Stimulated activated effector memory CD8-positive, alpha-beta T cell treated with anti-CD3 and anti-CD28 coated beads, Interleukin-12 subunit alpha, Interleukin-12 subunit beta, amount 100 ng/mL, for 72 hours (primary cell): Measurements from ENCODE around the gene SRD5A1.

Experiments used
- ATAC-seq: fragments of 150-1000 bp; cut with Tn5 transposase; 2 replicates; pipeline ENCODE4 v1.10.0; 2021
- DNase-seq, 2 donors: peaks; one replicate each; pipeline ENCODE4 v3.0.0; 2021 to 2022; ENCODE audit warnings: low spot score in 2 of 2
- H3K27ac Mint-ChIP-seq: one replicate; pipeline ENCODE4 v1.8.0; 2022; ENCODE audit warnings: mild to moderate bottlenecking, mixed read lengths
- H3K36me3 Mint-ChIP-seq: one replicate; pipeline ENCODE4 v1.8.0; 2022; ENCODE audit warnings: mild to moderate bottlenecking, mixed read lengths
- H3K4me1 Mint-ChIP-seq: one replicate; pipeline ENCODE4 v1.8.0; 2022; ENCODE audit warnings: mixed read lengths
- H3K4me3 Mint-ChIP-seq: one replicate; pipeline ENCODE4 v1.8.0; 2022; ENCODE audit warnings: mild to moderate bottlenecking, mixed read lengths
- H3K9me3 Mint-ChIP-seq: one replicate; pipeline ENCODE4 v1.8.0; 2022; ENCODE audit warnings: mixed read lengths

SRD5A1 gene

DNA sequence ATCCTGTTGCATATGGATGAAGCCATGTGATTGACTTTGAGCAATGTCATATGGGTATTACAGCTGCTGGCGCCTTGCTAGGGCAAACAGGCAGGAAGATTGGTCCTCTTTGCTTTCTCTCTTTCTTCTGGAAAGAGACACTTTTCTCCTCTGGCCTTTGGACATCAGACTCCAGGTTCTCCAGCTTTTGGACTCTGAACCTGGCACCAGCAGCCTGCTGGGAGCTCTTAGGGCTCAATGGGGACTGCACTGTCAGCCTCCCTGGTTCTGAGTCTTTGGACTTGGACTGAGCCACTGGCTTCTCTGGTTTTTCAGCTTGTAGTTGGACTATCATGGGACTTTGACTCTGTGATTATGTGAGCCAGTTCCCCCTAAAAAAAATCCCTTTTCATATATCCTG is 45.1 kb downstream of the SRD5A1 start:
- DNase-seq (no peak), ATAC-seq (no peak)
- H3K27ac Mint-ChIP-seq, result no peak overlapping the region
- H3K9me3 Mint-ChIP-seq, result no peaks in the 10 kb centered on the region
- H3K36me3 Mint-ChIP-seq, result no peaks in the 10 kb centered on the region
- H3K4me1 Mint-ChIP-seq, result peaks cover 6% of the 10 kb centered on the region
- H3K4me3 Mint-ChIP-seq, result no peak overlapping the region

GRCh38 chr5:6680922-6681321 is 47.7 kb downstream of the SRD5A1 start:
- DNase-seq, result no peak
- peaks cover 6% of the 10 kb centered on the region for H3K4me1 Mint-ChIP-seq
- H3K27ac Mint-ChIP-seq, result no peak overlapping the region
- H3K4me3 Mint-ChIP-seq, result no peak overlapping the region
- H3K9me3 Mint-ChIP-seq, result no peaks in the 10 kb centered on the region
- no peak for ATAC-seq
- H3K36me3 Mint-ChIP-seq, result no peaks in the 10 kb centered on the region

- H3K4me3 Mint-ChIP-seq, result no peak overlapping the region
- DNase-seq (no peak), ATAC-seq (no peak)
- no peaks in the 10 kb centered on the region for H3K9me3 Mint-ChIP-seq
- peaks cover 10% of the 10 kb centered on the region for H3K4me1 Mint-ChIP-seq
- H3K27ac Mint-ChIP-seq, result no peak overlapping the region
- no peaks in the 10 kb centered on the region for H3K36me3 Mint-ChIP-seq
Observed at GRCh38 chr5:6681682-6682081, 48.4 kb downstream of the SRD5A1 start.

DNA sequence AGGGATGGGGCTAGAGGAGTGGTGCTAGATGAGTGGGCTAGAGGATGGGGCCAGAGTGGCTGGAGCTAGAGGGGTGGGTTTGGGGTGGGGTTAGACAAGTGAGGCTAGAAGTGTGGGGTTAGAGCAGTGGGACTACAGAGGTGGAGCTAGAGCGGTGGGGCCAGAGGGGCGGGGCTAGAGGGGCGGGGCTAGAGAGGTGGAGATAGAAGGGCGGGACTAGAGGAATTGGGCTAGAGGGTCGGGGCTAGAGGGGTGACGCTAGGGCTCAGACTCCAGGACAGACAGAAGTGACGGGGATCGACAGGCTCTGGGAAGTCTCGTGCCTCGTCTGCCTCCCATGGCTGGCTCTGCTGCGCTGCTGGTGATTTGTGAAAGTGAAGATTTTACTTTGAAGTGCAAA is 49.0 kb downstream of the SRD5A1 start:
- H3K4me3 Mint-ChIP-seq, result no peak overlapping the region
- DNase-seq (no peak), ATAC-seq (peak; percentile 8)
- H3K36me3 Mint-ChIP-seq, result no peaks in the 10 kb centered on the region
- no peaks in the 10 kb centered on the region for H3K9me3 Mint-ChIP-seq
- peaks cover 14% of the 10 kb centered on the region for H3K4me1 Mint-ChIP-seq
- H3K27ac Mint-ChIP-seq, result no peak overlapping the region

GRCh38 chr5:6683241-6683640 is 50.0 kb downstream of the SRD5A1 start:
- Mint-ChIP-seq H3K9me3 (no peaks in the 10 kb centered on the region), H3K27ac (no peak overlapping the region), H3K4me1 (peaks cover 20% of the 10 kb centered on the region), H3K36me3 (no peaks in the 10 kb centered on the region), H3K4me3 (no peak overlapping the region)
- no peak for DNase-seq
- no peak for ATAC-seq

GRCh38 chr5:6684075-6684474 is 50.8 kb downstream of the SRD5A1 start:
- H3K4me3 Mint-ChIP-seq, result no peak overlapping the region
- no peak overlapping the region for H3K27ac Mint-ChIP-seq
- DNase-seq (no peak), ATAC-seq (no peak)
- H3K36me3 Mint-ChIP-seq, result no peaks in the 10 kb centered on the region
- H3K4me1 Mint-ChIP-seq, result peaks cover 20% of the 10 kb centered on the region
- H3K9me3 Mint-ChIP-seq, result no peaks in the 10 kb centered on the region

DNA sequence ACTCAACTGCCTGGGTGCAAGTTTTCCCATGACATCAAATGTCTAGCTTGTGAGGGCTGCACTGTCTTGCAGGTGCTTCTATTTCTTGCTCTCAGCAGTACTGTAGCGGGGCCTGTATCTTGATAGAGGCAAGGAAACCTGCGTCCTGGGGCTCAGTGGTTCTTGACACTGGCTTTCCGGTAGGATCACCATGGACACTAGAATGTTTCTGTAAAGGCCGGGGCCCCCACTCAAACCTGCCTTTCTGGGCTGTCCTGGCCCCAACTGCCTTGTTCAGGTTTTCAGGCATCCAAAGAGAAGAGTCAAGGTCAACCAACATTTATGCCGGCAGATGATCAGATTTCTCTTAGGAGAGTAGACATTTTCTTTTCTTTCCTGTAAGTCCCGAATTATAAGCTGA is 53.3 kb downstream of the SRD5A1 start:
- H3K27ac Mint-ChIP-seq, result no peak overlapping the region
- H3K9me3 Mint-ChIP-seq, result no peaks in the 10 kb centered on the region
- DNase-seq, result no peak
- ATAC-seq, result no peak
- peaks cover 18% of the 10 kb centered on the region for H3K4me1 Mint-ChIP-seq
- no peaks in the 10 kb centered on the region for H3K36me3 Mint-ChIP-seq
- H3K4me3 Mint-ChIP-seq, result no peak overlapping the region

- H3K4me3 Mint-ChIP-seq, result no peak overlapping the region
- DNase-seq, result no peak
- peak; percentile 47 for ATAC-seq
- no peaks in the 10 kb centered on the region for H3K36me3 Mint-ChIP-seq
- H3K9me3 Mint-ChIP-seq, result no peaks in the 10 kb centered on the region
- no peak overlapping the region for H3K27ac Mint-ChIP-seq
- peaks cover 14% of the 10 kb centered on the region for H3K4me1 Mint-ChIP-seq
Observed at GRCh38 chr5:6686915-6687409, 53.7 kb downstream of the SRD5A1 start.

DNA sequence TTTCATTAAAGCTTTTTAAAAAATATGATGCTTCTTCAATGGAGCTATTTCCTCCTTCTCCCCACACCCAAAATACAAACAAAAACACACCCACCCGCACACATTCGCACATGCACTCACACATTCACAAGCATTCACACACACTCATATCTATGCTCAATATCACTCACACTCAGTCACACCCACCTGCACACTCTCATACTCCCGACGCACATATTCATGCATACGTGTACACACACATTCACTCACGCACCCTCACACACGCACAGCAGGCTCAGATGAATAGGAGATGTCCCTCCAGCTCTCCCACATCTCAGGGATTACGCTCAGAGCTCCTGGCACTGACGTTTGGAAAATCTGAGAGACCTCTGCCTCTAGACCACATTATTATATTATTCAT is 54.3 kb downstream of the SRD5A1 start:
- no peak overlapping the region for H3K4me3 Mint-ChIP-seq

GRCh38 chr5:6692906-6693305 is 59.7 kb downstream of the SRD5A1 start:
- ATAC-seq (peak; percentile 46), DNase-seq (no peak)
- Mint-ChIP-seq H3K9me3 (no peaks in the 10 kb centered on the region), H3K27ac (no peak overlapping the region), H3K4me1 (no peaks in the 10 kb centered on the region), H3K36me3 (peaks cover 6% of the 10 kb centered on the region), H3K4me3 (no peak overlapping the region)

More for the DNA sequence above, 54.3 kb downstream of the SRD5A1 start:
- Mint-ChIP-seq H3K27ac (no peak overlapping the region), H3K9me3 (no peaks in the 10 kb centered on the region), H3K4me1 (peaks cover 13% of the 10 kb centered on the region), H3K36me3 (peaks cover under 1% of the 10 kb centered on the region)
- DNase-seq, result no peak
- ATAC-seq, result no peak

DNA sequence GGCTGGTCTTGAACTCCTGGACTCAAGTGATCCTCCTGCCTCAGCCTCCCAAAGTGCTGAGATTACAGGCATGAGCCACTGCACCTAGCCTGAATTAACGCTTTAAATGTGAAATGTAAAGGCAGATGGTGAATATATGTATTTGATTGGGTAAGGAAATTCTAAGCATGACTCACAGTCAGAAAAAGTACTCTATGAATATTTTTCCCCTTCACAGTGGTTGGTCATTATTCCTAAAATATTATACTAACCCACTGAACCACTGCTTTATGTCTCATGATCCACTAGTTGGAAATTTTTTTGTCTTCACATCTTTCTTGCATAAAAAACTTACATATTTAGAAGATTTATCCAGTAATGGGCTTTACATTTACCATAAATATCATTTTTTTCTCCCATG is 65.5 kb downstream of the SRD5A1 start:
- Mint-ChIP-seq H3K9me3 (no peaks in the 10 kb centered on the region), H3K4me3 (no peak overlapping the region), H3K4me1 (no peaks in the 10 kb centered on the region), H3K27ac (no peak overlapping the region), H3K36me3 (no peaks in the 10 kb centered on the region)
- ATAC-seq (no peak), DNase-seq (no peak)

- Mint-ChIP-seq H3K9me3 (no peaks in the 10 kb centered on the region), H3K36me3 (no peaks in the 10 kb centered on the region), H3K4me3 (no peak overlapping the region), H3K27ac (no peak overlapping the region), H3K4me1 (no peaks in the 10 kb centered on the region)
- DNase-seq, result no peak
- no peak for ATAC-seq
Observed at GRCh38 chr5:6699357-6699756, 66.1 kb downstream of the SRD5A1 start.

DNA sequence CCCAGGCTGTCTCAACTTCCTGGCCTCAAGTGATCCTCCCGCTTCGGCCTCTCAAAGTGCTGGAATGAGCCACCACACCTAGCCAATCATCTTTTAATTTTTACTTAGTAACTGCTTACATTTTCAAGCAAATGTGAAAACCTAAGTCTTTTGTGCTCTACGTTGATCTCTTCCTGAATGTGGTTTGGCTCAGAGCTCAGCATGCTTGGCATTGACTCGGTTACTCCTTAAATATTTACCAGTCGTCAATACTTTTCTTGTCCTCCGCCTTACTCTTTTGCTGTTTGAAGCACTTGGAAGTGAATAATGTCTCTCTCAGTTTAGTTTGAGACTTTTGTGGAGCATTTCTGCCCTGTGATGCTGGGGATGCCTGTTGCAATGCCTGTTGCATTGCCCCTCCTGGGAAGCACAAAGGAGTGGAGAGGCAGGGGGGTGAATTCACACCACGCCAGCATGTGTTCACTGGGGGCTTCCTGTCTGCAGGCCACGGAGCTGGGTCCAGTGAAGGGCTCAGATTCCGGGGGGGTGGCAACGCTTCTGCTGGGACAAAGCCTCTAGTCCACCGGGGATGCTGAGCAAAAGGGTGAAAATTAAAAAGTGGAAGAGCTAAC is 66.9 kb downstream of the SRD5A1 start:
- DNase-seq (peak in 1 of 2 donors; percentile 35), ATAC-seq (no peak)
- no peaks in the 10 kb centered on the region for H3K36me3 Mint-ChIP-seq
- no peak overlapping the region for H3K27ac Mint-ChIP-seq
- peaks cover 6% of the 10 kb centered on the region for H3K4me1 Mint-ChIP-seq
- H3K9me3 Mint-ChIP-seq, result no peaks in the 10 kb centered on the region
- H3K4me3 Mint-ChIP-seq, result no peak overlapping the region

- no peak for ATAC-seq
- H3K9me3 Mint-ChIP-seq, result no peaks in the 10 kb centered on the region
- DNase-seq, result peak in 1 of 2 donors; percentile 10
- H3K4me1 Mint-ChIP-seq, result peaks cover 10% of the 10 kb centered on the region
- no peaks in the 10 kb centered on the region for H3K36me3 Mint-ChIP-seq
- H3K4me3 Mint-ChIP-seq, result no peak overlapping the region
- no peak overlapping the region for H3K27ac Mint-ChIP-seq
Observed at GRCh38 chr5:6700685-6701355, 67.6 kb downstream of the SRD5A1 start.

DNA sequence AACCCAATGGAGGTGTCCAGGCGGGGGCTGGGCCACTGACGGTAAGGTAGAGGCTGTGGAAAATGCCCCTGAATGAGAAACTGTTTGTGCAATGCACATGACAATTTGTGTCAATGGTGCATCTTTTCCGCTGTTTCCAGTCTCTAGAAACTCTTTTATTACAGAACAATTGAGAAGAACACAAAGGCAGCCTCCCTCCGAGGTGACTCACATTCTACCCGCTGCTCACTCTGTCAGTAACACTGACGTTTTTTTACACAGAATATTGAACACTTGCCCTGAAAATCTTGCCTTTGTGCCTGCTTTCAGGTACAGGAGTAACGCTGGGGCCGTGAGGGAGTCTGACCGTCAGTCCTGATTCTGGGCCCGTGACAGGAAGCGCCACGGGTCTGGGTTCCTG is 68.3 kb downstream of the SRD5A1 start:
- Mint-ChIP-seq H3K27ac (no peak overlapping the region), H3K4me3 (no peak overlapping the region), H3K9me3 (no peaks in the 10 kb centered on the region), H3K36me3 (no peaks in the 10 kb centered on the region), H3K4me1 (peaks cover 10% of the 10 kb centered on the region)
- peak in 1 of 2 donors; percentile 43 for DNase-seq
- no peak for ATAC-seq

GRCh38 chr5:6702633-6703032 is 69.4 kb downstream of the SRD5A1 start:
- Mint-ChIP-seq H3K4me1 (peaks cover 10% of the 10 kb centered on the region), H3K4me3 (no peak overlapping the region), H3K27ac (no peak overlapping the region), H3K9me3 (no peaks in the 10 kb centered on the region), H3K36me3 (no peaks in the 10 kb centered on the region)
- DNase-seq (peak in 1 of 2 donors; percentile 30), ATAC-seq (no peak)
